ENCODE data around the gene IL1RN. TPM values are rescaled to one million over a fixed set of nuclear protein-coding genes. Genes with fewer than 3 reads are reported as not detected.

IL1RN gene
- polyA plus RNA-seq, 1 donor from 2014 or later = not detected

GRCh38 chr2:113181258-113182051 is 54.1 kb downstream of the IL1RN start:
- Histone ChIP-seq H3K4me3 (ENCODE audit: low read length) (no peak overlapping the region), H3K9me2 (ENCODE audit: insufficient read depth, low read length) (no peaks in the 10 kb centered on the region), H4K20me1 (ENCODE audit: insufficient read depth) (no peaks in the 10 kb centered on the region), H3K9me3 (ENCODE audit: low read length) (no peaks in the 10 kb centered on the region), H2AFZ (ENCODE audit: low read depth, low read length) (no peak overlapping the region), H3K36me3 (ENCODE audit: insufficient read depth, low read length) (no peaks in the 10 kb centered on the region), H3K9ac (ENCODE audit: low read length) (no peak overlapping the region), H3K4me2 (ENCODE audit: low read length) (no peak overlapping the region), H3K79me2 (replicated peaks; ENCODE audit: insufficient read depth, low read length) (no peaks in the 10 kb centered on the region), H3K27ac (ENCODE audit: low read length) (no peak overlapping the region), H3F3A (ENCODE audit: insufficient read depth, low read length, poor library complexity, severe bottlenecking) (no peaks in the 10 kb centered on the region), H3K27me3 (ENCODE audit: insufficient read depth, low read depth, low read length) (no peaks in the 10 kb centered on the region)
- no peak for TF ChIP-seq RAD21 (conservative IDR thresholded peaks at IDR 0.05)
- no peak for TF ChIP-seq SMC3 (conservative IDR thresholded peaks at IDR 0.05; ENCODE audit: poor library complexity)
- no peak for TF ChIP-seq POLR2AphosphoS5 (IDR thresholded peaks at IDR 0.05)
- TF ChIP-seq TAF1 (IDR thresholded peaks at IDR 0.05; ENCODE audit: low read depth) = no peak
- TF ChIP-seq CTCF (IDR thresholded peaks at IDR 0.05; ENCODE audit: poor library complexity, severe bottlenecking) = no peak
- no peak for TF ChIP-seq MXI1 (conservative IDR thresholded peaks at IDR 0.05; ENCODE audit: poor library complexity, severe bottlenecking)
- TF ChIP-seq EZH2 (IDR thresholded peaks at IDR 0.05; ENCODE audit: borderline replicate concordance, insufficient read depth, low read length, poor library complexity, severe bottlenecking) = no peak
- no peak for TF ChIP-seq EP300 (conservative IDR thresholded peaks at IDR 0.05; ENCODE audit: poor library complexity, severe bottlenecking)
- TF ChIP-seq REST (IDR thresholded peaks at IDR 0.05; ENCODE audit: borderline replicate concordance) = no peak

GRCh38 chr2:113182471-113183260 is 55.3 kb downstream of the IL1RN start:
- no peak overlapping the region for H2AFZ ChIP-seq (ENCODE audit: low read depth, low read length)
- H3K9ac ChIP-seq (ENCODE audit: low read length) = no peak overlapping the region
- H3F3A ChIP-seq (ENCODE audit: insufficient read depth, low read length, poor library complexity, severe bottlenecking) = no peaks in the 10 kb centered on the region
- H3K9me3 ChIP-seq (ENCODE audit: low read length) = no peaks in the 10 kb centered on the region
- no peaks in the 10 kb centered on the region for H3K79me2 ChIP-seq (replicated peaks; ENCODE audit: insufficient read depth, low read length)
- TF ChIP-seq TAF1 (IDR thresholded peaks at IDR 0.05; ENCODE audit: low read depth) (no peak), RAD21 (conservative IDR thresholded peaks at IDR 0.05) (no peak), MXI1 (conservative IDR thresholded peaks at IDR 0.05; ENCODE audit: poor library complexity, severe bottlenecking) (no peak), EP300 (conservative IDR thresholded peaks at IDR 0.05; ENCODE audit: poor library complexity, severe bottlenecking) (no peak), POLR2AphosphoS5 (IDR thresholded peaks at IDR 0.05) (no peak), REST (IDR thresholded peaks at IDR 0.05; ENCODE audit: borderline replicate concordance) (no peak), CTCF (IDR thresholded peaks at IDR 0.05; ENCODE audit: poor library complexity, severe bottlenecking) (no peak), SMC3 (conservative IDR thresholded peaks at IDR 0.05; ENCODE audit: poor library complexity) (no peak), EZH2 (IDR thresholded peaks at IDR 0.05; ENCODE audit: borderline replicate concordance, insufficient read depth, low read length, poor library complexity, severe bottlenecking) (no peak)
- no peak overlapping the region for H3K4me2 ChIP-seq (ENCODE audit: low read length)
- H3K9me2 ChIP-seq (ENCODE audit: insufficient read depth, low read length) = no peaks in the 10 kb centered on the region
- no peaks in the 10 kb centered on the region for H4K20me1 ChIP-seq (ENCODE audit: insufficient read depth)
- no peaks in the 10 kb centered on the region for H3K36me3 ChIP-seq (ENCODE audit: insufficient read depth, low read length)
- H3K27me3 ChIP-seq (ENCODE audit: insufficient read depth, low read depth, low read length) = no peaks in the 10 kb centered on the region
- no peak overlapping the region for H3K4me3 ChIP-seq (ENCODE audit: low read length)
- H3K27ac ChIP-seq (ENCODE audit: low read length) = no peak overlapping the region

Data from neural cell (in vitro differentiated cells).